BJ (cell line): ENCODE results near the gene TPRA1. TPM values are rescaled to one million over a fixed set of nuclear protein-coding genes. Genes with fewer than 3 reads are reported as not detected.

Experiments used
- CTCF ChIA-PET: fragments of 350-600 bp; formaldehyde crosslinking; extraction: SDS; loops from one replicate; lab custom pipeline; 2021; ENCODE audit warnings: antibody characterized with exemption, inconsistent platforms; lab: Yijun Ruan, JAX
- POLR2A ChIA-PET: fragments of 300-600 bp; sonication (Branson Sonifier 250); formaldehyde crosslinking; extraction: SDS; loops from one replicate; lab custom pipeline; 2021; ENCODE audit warnings: antibody characterized with exemption; lab: Charles Lee
- DNase-seq: peaks from one replicate; pipeline ENCODE4 v3.0.0-alpha.2; 2011; ENCODE audit warnings: low read depth
- H3K27me3 ChIP-seq: 2 replicates; pipeline ENCODE4 v1.6.0; 2011; ENCODE audit warnings: low read length; ENCODE audit not compliant: control insufficient read depth, insufficient read depth
- H3K36me3 ChIP-seq: 2 replicates; pipeline ENCODE4 v1.5.1; 2011; ENCODE audit warnings: low read length; ENCODE audit not compliant: control insufficient read depth, insufficient read depth
- H3K4me3 ChIP-seq: 2 replicates; pipeline ENCODE4 v1.5.1; 2011; ENCODE audit warnings: low read depth, mild to moderate bottlenecking, control low read depth, low read length
- CTCF ChIP-seq: IDR thresholded peaks from 2 replicates; pipeline ENCODE4 v1.5.1; 2011; ENCODE audit warnings: low read depth, mild to moderate bottlenecking, control low read depth, inconsistent platforms, low read length, moderate library complexity; ENCODE audit not compliant: insufficient read depth
- polyA plus RNA-seq: library from polyadenylated mRNA; depleted of rRNA; stranded (reverse); fragments of >200 nt; gene quantifications from 2 replicates; pipeline ENCODE4 v1.2.3, GENCODE V29; 2011

Gene TPRA1
- polyA plus RNA-seq, 1 experiment = 72.2 TPM

- ChIA-PET POLR2A (no interaction called here), CTCF (no interaction called here)
- peaks cover 6% of the 10 kb centered on the region for H3K27me3 ChIP-seq
- no peak for DNase-seq
- H3K36me3 ChIP-seq = no peaks in the 10 kb centered on the region
- TF ChIP-seq CTCF = no peak
- H3K4me3 ChIP-seq = no peak overlapping the region
Observed at GRCh38 chr3:127551178-127551577, 39.4 kb downstream of the TPRA1 start.

GRCh38 chr3:127550468-127551157 is 39.9 kb downstream of the TPRA1 start:
- peaks cover 6% of the 10 kb centered on the region for H3K27me3 ChIP-seq
- DNase-seq = no peak
- TF ChIP-seq CTCF = no peak
- H3K36me3 ChIP-seq = no peaks in the 10 kb centered on the region
- POLR2A ChIA-PET = no interaction called here
- no peak overlapping the region for H3K4me3 ChIP-seq
- CTCF ChIA-PET = no interaction called here

- H3K36me3 ChIP-seq = no peaks in the 10 kb centered on the region
- DNase-seq = no peak
- CTCF ChIA-PET = interaction anchor here (0.7 to 1.9 kb wide), 2 partner anchors 13 to 244 kb away, joined by 4 read pairs; no protein-coding TSS in a partner anchor
- H3K4me3 ChIP-seq = no peak overlapping the region
- H3K27me3 ChIP-seq = peaks cover 5% of the 10 kb centered on the region
- TF ChIP-seq CTCF = no peak
- POLR2A ChIA-PET = no interaction called here
Observed at GRCh38 chr3:127549826-127550467, 40.6 kb downstream of the TPRA1 start.

- ChIA-PET POLR2A (no interaction called here), CTCF (interaction anchor here (0.5 to 6.5 kb wide), 26 partner anchors 8 to 1037 kb away, joined by 3 to 61 read pairs (median 4); partner anchors contain the start of gene CHST13)
- no peaks in the 10 kb centered on the region for H3K36me3 ChIP-seq
- H3K4me3 ChIP-seq = peak overlapping the region; percentile 62
- TF ChIP-seq CTCF = peak; percentile 75
- peaks cover 5% of the 10 kb centered on the region for H3K27me3 ChIP-seq
- DNase-seq = no peak
Observed at GRCh38 chr3:127547761-127548605, 42.5 kb downstream of the TPRA1 start.
